Left kidney (tissue), 2 donors: ENCODE data around the gene SRP9. TPM values are rescaled to one million over a fixed set of nuclear protein-coding genes. Genes with fewer than 3 reads are reported as not detected.
"Not testable (repeated sequence)": the region's sequence is repeated elsewhere in the genome, so short reads cannot be mapped to it uniquely, and the experiment has no call there.

Source experiments
- DNase-seq: peaks from one replicate; pipeline ENCODE4 v3.0.0-alpha.2; 2013
- polyA plus RNA-seq: library from polyadenylated mRNA; unstranded; fragments of 120-200 nt; gene quantifications from one replicate; pipeline ENCODE4 v1.2.1, GENCODE V29; 2013; ENCODE audit not compliant: insufficient read length

Gene SRP9
- polyA plus RNA-seq, 1 donor, result 469 TPM

- DNase-seq, result no peak
These were observed 4.8 kb upstream of the SRP9 start for GRCh38 chr1:225772848-225773247.

- DNase-seq, result no peak
These were observed 3.1 kb upstream of the SRP9 start for GRCh38 chr1:225774281-225775147.

GRCh38 chr1:225776294-225776693 lies 1.3 kb upstream of the SRP9 start:
- no peak for DNase-seq

- no peak for DNase-seq
These were observed 506 bp upstream of the SRP9 start for GRCh38 chr1:225777058-225777582.

GRCh38 chr1:225778337-225778669 lies 677 bp downstream of the SRP9 start:
- no peak for DNase-seq

GRCh38 chr1:225779165-225779564 lies 1.5 kb downstream of the SRP9 start:
- not testable (repeated sequence) for DNase-seq

GRCh38 chr1:225780134-225780533 lies 2.5 kb downstream of the SRP9 start:
- no peak for DNase-seq

GRCh38 chr1:225780630-225781029 lies 3.0 kb downstream of the SRP9 start:
- DNase-seq, result no peak

- DNase-seq, result not testable (repeated sequence)
These were observed 11.5 kb downstream of the SRP9 start for GRCh38 chr1:225789142-225789541.

GRCh38 chr1:225794954-225795353 lies 17.3 kb downstream of the SRP9 start:
- no peak for DNase-seq

GRCh38 chr1:225796097-225796496 lies 18.5 kb downstream of the SRP9 start:
- DNase-seq, result not testable (repeated sequence)

GRCh38 chr1:225801146-225801545 lies 23.5 kb downstream of the SRP9 start:
- not testable (repeated sequence) for DNase-seq

GRCh38 chr1:225806249-225806648 lies 28.6 kb downstream of the SRP9 start:
- DNase-seq, result no peak

- DNase-seq, result not testable (repeated sequence)
These were observed 29.1 kb downstream of the SRP9 start for GRCh38 chr1:225806736-225807135.

- DNase-seq, result no peak
These were observed 30.5 kb downstream of the SRP9 start for GRCh38 chr1:225808136-225808535.

- peak; percentile 87 for DNase-seq
These were observed 32.4 kb downstream of the SRP9 start, which contains the start of gene EPHX1 for GRCh38 chr1:225809842-225810578. Gene EPHX1 (plus strand): TSS chr1:225810124. CDS start chr1:225828730, 18,606 bp downstream.

GRCh38 chr1:225810579-225811538 lies 33.2 kb downstream of the SRP9 start:
- not testable (repeated sequence) for DNase-seq

- DNase-seq, result no peak
These were observed 34.2 kb downstream of the SRP9 start for GRCh38 chr1:225811622-225812487.

GRCh38 chr1:225812488-225813213 lies 35.0 kb downstream of the SRP9 start:
- no peak for DNase-seq
